Measurements from ENCODE around the gene RBM33. TPM values are rescaled to one million over a fixed set of nuclear protein-coding genes. Genes with fewer than 3 reads are reported as not detected.

The RBM33 gene
- total and polyA plus RNA-seq, 2 of the 8 experiments (the other 6 are each of a cell fraction or from before 2014, with no cell fraction given) = 16.5 to 64.6 TPM

DNA sequence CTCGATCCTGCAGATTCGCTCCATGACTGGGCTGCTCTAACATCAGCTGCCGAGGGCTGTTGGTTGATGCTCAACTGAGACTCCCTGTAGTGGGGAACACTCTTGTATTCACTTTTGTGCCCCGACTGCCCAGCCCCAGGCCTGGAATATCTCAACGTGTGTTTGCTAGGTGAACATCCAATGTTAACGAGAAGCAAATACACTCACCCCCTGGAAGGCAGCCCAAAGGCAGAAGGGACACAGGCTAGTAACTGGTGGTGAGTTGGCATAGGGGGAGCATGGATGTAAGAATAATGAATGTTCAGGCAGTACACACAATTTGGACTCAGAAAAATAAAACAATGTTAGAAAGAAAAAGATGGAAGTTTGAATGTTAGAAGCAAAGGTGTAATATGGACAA, 24.0 kb upstream of the RBM33 start:
- H3K18ac ChIP-seq (ENCODE audit: extremely low read depth, low read length) = no peak overlapping the region
- peaks cover 2% of the 10 kb centered on the region; the same call in 1 of the 2 replicates for H3K79me1 ChIP-seq (ENCODE audit: low read depth, low read length)
- no peak overlapping the region for H3K27ac ChIP-seq (ENCODE audit: low read depth, low read length)
- FAIRE-seq (no peak), DNase-seq (ENCODE audit: low read depth in 1 of 2, low spot score in 2 of 2) (no peak)
- CTCF ChIA-PET (ENCODE audit: partially characterized antibody) = interaction anchor here (0.6 to 1.4 kb wide), 2 partner anchors 22 to 359 kb away, joined by 3 to 4 read pairs; no protein-coding TSS in a partner anchor
- no peak overlapping the region for H2BK12ac ChIP-seq (ENCODE audit: low read depth, low read length)
- no peak overlapping the region for H2BK5ac ChIP-seq (ENCODE audit: low read depth, low read length)
- no peak overlapping the region for H3K9ac ChIP-seq (replicated peaks in 1 of 4; ENCODE audit: extremely low read depth in 1 of 4, low read depth in 3 of 4, low read length in 3 of 4)
- no peaks in the 10 kb centered on the region; the same call in 1 of the 2 replicates for H3K23me2 ChIP-seq (ENCODE audit: low read depth, low read length)
- H2AFZ ChIP-seq (ENCODE audit: low read length) = no peak overlapping the region
- H3K56ac ChIP-seq (replicated peaks; ENCODE audit: insufficient read length, low read depth, low read length) = no peak overlapping the region
- H4K20me1 ChIP-seq (replicated peaks in 1 of 2; ENCODE audit: control insufficient read depth in 1 of 2, insufficient read depth in 2 of 2, low read length in 2 of 2) = no peaks in the 10 kb centered on the region
- no peak overlapping the region for H3K4me3 ChIP-seq (ENCODE audit: extremely low read depth in 1 of 4, insufficient read depth in 2 of 4, low read depth in 3 of 4, low read length in 4 of 4)
- H2BK120ac ChIP-seq (replicated peaks; ENCODE audit: low read depth, low read length) = no peak overlapping the region
- 90% methylated on average over 6 of the region's 6 CpGs; no CpG with 5 or more reads in 1 of the 2 experiments for WGBS, 2 experiments (ENCODE audit: extremely low coverage in 1 of 2, insufficient coverage in 1 of 2, insufficient read length in 1 of 2, insufficient replicate concordance in 2 of 2, low coverage in 1 of 2, low lambda C conversion rate in 2 of 2, missing lambda C conversion rate in 1 of 2)
- no peak overlapping the region for H2BK15ac ChIP-seq (ENCODE audit: low read length)
- H3K27me3 ChIP-seq (replicated peaks in 1 of 4; ENCODE audit: control insufficient read depth in 3 of 4, extremely low read depth in 1 of 4, insufficient read depth in 3 of 4, low read length in 3 of 4) = no peaks in the 10 kb centered on the region
- H4K8ac ChIP-seq (ENCODE audit: extremely low read depth, insufficient read depth, low read length) = no peak overlapping the region
- H3K14ac ChIP-seq (ENCODE audit: insufficient read length) = no peak overlapping the region
- no peaks in the 10 kb centered on the region for H3K36me3 ChIP-seq (ENCODE audit: control insufficient read depth in 2 of 4, insufficient read depth in 4 of 4, low read length in 3 of 4)
- no peaks in the 10 kb centered on the region for H3K4me1 ChIP-seq (replicated peaks in 1 of 4; ENCODE audit: control insufficient read depth in 3 of 4, insufficient read depth in 4 of 4, low read length in 3 of 4)
- H3K79me2 ChIP-seq (ENCODE audit: control insufficient read depth in 1 of 2, insufficient read depth in 2 of 2, low read length in 2 of 2) = no peaks in the 10 kb centered on the region
- no peak overlapping the region for H4K91ac ChIP-seq (replicated peaks; ENCODE audit: insufficient read length, low read length)
- no peak overlapping the region for H3K4ac ChIP-seq (replicated peaks; ENCODE audit: insufficient read length, low read depth, low read length)
- no peaks in the 10 kb centered on the region for H3K9me3 ChIP-seq (ENCODE audit: insufficient read depth in 2 of 2, low read depth in 1 of 2, low read length in 1 of 2)
- POLR2A ChIA-PET (ENCODE audit: partially characterized antibody) = interaction anchor here (1.0 kb wide), 1 partner anchor 14 kb away, joined by 4 read pairs; no protein-coding TSS in a partner anchor
- H4K5ac ChIP-seq (ENCODE audit: insufficient read length, low read depth, low read length) = no peak overlapping the region
- no peak overlapping the region for H2AK5ac ChIP-seq (ENCODE audit: low read depth, low read length)
- H2BK20ac ChIP-seq (ENCODE audit: low read length) = no peak overlapping the region
- no peak overlapping the region for H3K23ac ChIP-seq (ENCODE audit: insufficient read length)
- no peak overlapping the region for H3K4me2 ChIP-seq (ENCODE audit: insufficient read depth in 1 of 2, low read depth in 2 of 2, low read length in 2 of 2)
- TF ChIP-seq SRF (IDR thresholded peaks at IDR 0.05; ENCODE audit: low read depth, low read length) (no peak), GTF2F1 (IDR thresholded peaks at IDR 0.05; ENCODE audit: borderline replicate concordance, low read depth, low read length) (no peak), PHF8 (conservative IDR thresholded peaks at IDR 0.05; ENCODE audit: low read depth, low read length) (no peak), MAX (IDR thresholded peaks at IDR 0.05) (no peak), SAP30 (IDR thresholded peaks at IDR 0.05; ENCODE audit: insufficient read depth, insufficient replicate concordance, low read length) (no peak), TBP (IDR thresholded peaks at IDR 0.05; ENCODE audit: low read depth, low read length) (no peak), TEAD4 (IDR thresholded peaks at IDR 0.05; ENCODE audit: low read depth, low read length) (no peak), CREB1 (IDR thresholded peaks at IDR 0.05) (no peak), EZH2 (IDR thresholded peaks at IDR 0.05; ENCODE audit: low read depth, low read length, severe bottlenecking) (no peak), RAD21 (IDR thresholded peaks at IDR 0.05 in 1 of 2, conservative IDR thresholded peaks at IDR 0.05 in 1 of 2; ENCODE audit: low read depth in 2 of 2, low read length in 2 of 2) (no peak), HDAC6 (IDR thresholded peaks at IDR 0.05; ENCODE audit: low read depth, low read length) (no peak), POLR2A (IDR thresholded peaks at IDR 0.05; ENCODE audit: control extremely low read depth in 1 of 2, low read depth in 2 of 2, low read length in 2 of 2) (no peak), NANOG (IDR thresholded peaks at IDR 0.05; ENCODE audit: insufficient read depth, low read depth, low read length, poor library complexity, severe bottlenecking) (no peak), TCF12 (IDR thresholded peaks at IDR 0.05; ENCODE audit: low read depth, low read length) (no peak)
